Lung microvascular endothelial cell (primary cell): ENCODE measurements around the gene FOLR2. TPM values are rescaled to one million over a fixed set of nuclear protein-coding genes. Genes with fewer than 3 reads are reported as not detected.
A peak's percentile ranks its signal among the peaks of the same experiment; 100 is the strongest.
"Not testable (repeated sequence)": the region's sequence is repeated elsewhere in the genome, so short reads cannot be mapped to it uniquely, and the experiment has no call there.

ENCODE experiments used
- DNase-seq, 2 donors: peaks; one replicate each; pipeline versions ENCODE4 v3.0.0 to v3.0.0-alpha.2; 2010; ENCODE audit warnings: low read depth in 2 of 2
- total RNA-seq: library from RNA; depleted of rRNA; stranded (reverse); fragments of >200 nt; gene quantifications from 2 replicates; pipeline ENCODE4 v1.2.1, GENCODE V29; 2014

FOLR2 gene
- not detected in 2 replicates for total RNA-seq

- DNase-seq = no peak
Measured at GRCh38 chr11:72216638-72217037, at the start of gene FOLR2. Gene FOLR2 (plus strand): TSS chr11:72216794. CDS start chr11:72218585, 1,791 bp downstream.

- DNase-seq = not testable (repeated sequence)
Measured at GRCh38 chr11:72169046-72169555, 47.5 kb upstream of the FOLR2 start.

DNA sequence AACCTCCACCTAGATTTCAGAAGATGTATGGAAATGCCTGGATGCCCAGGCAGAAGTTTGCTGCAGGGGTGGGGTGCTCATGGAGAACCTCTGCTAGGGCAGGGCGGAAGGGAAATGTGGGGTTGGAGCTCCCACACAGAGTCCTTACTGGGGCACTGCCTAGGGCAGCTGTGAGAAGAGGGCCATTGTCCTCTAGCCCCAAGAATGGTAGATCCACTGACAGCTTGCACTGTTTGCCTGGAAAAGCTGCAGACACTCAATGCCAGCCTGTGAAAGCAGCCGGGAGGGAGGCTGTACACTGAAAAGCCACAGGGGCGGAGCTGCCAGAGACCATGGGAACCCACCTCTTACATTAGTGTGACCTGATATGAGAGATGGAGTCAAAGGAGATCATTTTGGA lies 46.8 kb upstream of the FOLR2 start:
- not testable (repeated sequence) for DNase-seq

- not testable (repeated sequence) for DNase-seq
Measured at GRCh38 chr11:72172043-72172442, 44.6 kb upstream of the FOLR2 start.

DNA sequence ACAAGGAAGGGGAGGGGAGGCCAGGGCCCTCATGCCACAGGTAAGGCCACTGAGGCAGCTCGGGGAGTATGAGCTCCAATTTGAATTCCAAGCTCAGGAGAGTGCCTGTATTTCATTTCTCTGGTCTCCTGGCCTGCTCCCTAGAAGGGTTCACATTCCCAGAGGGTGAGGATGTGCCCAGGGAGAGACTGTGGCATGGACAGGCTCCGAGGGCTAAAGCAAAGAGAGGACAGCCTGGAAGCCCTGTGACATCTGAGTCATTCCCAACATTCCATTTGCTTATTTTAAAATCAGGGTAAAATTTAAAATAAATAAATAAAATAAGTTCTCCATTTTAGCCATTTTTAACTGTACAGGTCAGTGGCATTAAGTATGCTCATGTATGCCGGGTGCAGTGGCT lies 43.3 kb upstream of the FOLR2 start:
- no peak for DNase-seq

DNA sequence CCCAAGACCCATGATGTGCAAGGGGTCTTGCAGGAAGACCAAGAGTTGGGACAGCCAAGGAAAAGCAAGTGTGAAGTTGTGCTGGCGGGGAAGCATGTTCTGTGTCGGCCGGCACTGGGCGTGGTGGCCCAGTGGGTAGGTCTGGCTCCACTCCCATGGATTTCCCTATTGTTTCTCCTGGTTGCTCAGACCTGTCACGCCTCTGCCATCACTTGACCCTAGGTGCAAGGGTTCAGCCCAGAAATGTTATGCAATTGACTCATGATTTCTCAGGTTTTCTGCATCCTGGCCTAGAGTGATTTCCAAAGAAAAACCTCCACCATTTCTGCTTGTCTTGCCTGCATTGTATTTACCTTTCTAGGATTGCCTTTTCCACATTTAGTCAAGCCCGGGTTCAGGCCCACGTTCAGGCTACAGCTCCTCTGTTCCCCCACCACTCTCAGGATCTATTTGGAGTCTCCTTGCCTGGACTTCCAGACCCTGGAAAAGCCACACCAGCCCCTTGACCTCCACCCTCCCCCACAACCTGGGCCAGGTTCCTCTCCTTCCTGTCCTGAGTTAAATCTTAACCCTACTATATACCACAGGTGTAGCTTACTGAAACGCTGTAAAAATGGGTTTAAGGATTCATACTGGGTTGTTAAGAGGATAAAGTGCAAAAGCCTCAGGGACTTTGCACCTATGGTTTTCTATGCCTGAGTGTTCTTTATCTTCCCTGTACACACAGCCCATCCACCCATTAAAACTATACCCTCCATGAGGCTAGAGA lies 42.1 kb upstream of the FOLR2 start:
- no peak for DNase-seq

DNA sequence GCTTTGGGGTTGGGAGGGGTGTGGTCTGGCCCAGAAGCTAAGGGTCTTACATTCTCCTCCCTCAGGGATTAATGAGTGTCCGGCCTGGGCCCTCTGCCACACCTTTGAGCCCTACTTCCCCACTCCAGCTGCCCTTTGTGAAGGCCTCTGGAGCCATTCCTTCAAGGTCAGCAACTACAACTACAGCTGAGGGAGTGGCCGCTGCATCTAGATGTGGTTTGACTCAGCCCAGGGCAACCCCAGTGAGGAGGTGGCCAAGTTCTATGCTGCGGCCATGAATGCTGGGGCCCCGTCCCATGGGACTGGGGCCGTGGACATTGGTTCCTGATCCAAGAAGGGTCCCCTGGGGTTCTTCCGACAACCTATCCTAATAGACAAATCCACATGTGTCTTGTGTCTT lies 38.9 kb upstream of the FOLR2 start:
- no peak for DNase-seq

DNA sequence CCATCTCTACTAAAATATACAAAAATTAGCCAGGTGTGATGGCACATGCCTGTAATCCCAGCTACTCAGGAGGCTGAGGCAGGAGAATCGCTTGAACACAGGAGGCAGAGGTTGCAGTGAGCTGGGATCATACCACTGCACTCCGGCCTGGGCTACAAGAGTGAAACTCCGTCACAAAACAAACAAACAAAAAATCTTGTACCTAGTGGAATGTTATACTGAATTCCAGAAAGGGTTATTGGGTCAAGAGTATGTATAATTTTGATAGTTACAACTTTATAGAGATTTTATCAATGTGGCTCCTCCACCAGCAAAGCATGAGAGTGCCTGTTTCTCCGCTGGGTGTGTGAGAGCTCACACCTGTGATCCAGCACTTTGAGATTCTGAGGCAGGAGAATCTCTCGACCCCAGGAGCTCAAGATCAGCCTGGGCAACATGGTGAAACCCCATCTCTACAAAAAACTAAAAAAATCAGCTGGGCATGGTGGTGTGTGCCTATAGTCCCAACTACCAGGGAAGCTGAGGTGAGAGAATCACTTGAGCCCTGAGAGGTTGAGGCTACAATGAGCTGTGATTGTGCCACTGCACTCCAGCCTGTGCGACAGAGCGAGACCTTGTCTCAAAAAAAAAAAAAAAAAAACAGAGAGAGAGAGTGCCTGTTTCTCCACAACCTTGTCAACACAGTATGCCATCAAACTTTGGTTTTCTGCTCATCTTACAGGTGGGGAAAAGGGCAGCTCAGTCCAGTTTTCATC lies 37.4 kb upstream of the FOLR2 start:
- no peak for DNase-seq

DNA sequence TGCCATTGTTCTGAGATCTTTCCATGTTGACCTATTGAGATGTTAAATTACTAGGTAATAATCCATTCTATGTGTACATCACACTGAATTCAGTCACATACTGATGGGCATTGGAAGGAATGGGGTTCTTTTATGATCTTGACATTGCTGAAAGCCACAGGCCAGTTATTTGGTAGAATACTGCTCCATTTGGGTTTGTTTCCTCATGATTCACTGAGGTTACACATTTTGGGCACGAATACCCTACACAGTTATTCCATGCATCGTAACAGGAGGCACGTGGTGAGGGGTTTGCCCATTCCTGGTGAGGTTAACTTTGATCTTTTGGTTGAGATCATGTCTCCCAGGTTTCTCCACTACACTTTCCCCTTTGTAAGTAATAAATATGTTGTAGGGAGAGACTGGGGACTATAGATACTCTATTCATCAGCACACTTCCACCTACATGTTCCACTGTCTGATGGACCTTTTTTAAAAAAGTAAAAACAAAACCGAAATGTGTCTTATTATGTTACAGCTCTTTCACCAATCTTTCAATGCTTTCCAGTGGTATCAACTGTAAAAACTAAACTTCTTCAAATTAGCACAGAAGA lies 36.7 kb upstream of the FOLR2 start:
- no peak for DNase-seq

- not testable (repeated sequence) for DNase-seq
Measured at GRCh38 chr11:72180892-72181552, 35.6 kb upstream of the FOLR2 start.

- DNase-seq = peak; percentile 4 to 10
Measured at GRCh38 chr11:72181553-72181958, 35.0 kb upstream of the FOLR2 start.

- DNase-seq = no peak
Measured at GRCh38 chr11:72188267-72188666, 28.3 kb upstream of the FOLR2 start.

DNA sequence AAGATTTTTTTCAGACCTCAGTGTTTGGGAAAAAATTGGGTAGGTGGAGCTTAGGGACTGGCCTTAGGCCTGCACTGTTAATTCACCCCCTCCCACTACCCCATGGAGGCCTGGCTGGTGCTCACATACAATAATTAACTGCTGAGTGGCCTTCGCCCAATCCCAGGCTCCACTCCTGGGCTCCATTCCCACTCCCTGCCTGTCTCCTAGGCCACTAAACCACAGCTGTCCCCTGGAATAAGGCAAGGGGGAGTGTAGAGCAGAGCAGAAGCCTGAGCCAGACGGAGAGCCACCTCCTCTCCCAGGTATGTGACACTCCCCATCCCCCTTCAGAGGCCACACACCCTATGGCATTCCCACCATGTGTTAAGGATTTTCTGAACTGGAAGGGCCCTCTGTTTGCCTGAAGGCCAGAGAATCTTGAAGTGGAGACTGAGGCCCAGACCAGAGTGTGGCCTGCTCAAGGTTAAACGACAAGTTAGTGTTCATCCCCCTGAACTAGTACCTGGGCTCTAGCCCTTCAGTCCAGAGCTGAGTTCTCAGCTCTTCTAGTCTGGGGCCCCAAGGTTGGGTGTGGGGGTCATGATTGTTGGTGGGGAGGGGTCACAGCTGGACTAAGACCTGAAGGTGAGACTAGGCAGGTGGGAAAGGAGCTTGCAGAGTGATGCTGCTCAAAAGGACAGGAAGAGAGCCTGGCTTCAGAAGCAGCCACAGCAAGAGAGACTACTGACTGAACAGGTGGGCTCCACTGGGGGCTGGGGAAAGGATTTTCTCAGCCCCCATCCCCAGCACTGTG lies 26.9 kb upstream of the FOLR2 start:
- no peak for DNase-seq

- DNase-seq = no peak
Measured at GRCh38 chr11:72190631-72191071, 25.9 kb upstream of the FOLR2 start.

GRCh38 chr11:72191961-72192381 lies 24.6 kb upstream of the FOLR2 start, which contains the start of gene FOLR1:
Gene FOLR1 (plus strand): TSS chr11:72192140. CDS start chr11:72192174, 34 bp downstream.
- no peak for DNase-seq

DNA sequence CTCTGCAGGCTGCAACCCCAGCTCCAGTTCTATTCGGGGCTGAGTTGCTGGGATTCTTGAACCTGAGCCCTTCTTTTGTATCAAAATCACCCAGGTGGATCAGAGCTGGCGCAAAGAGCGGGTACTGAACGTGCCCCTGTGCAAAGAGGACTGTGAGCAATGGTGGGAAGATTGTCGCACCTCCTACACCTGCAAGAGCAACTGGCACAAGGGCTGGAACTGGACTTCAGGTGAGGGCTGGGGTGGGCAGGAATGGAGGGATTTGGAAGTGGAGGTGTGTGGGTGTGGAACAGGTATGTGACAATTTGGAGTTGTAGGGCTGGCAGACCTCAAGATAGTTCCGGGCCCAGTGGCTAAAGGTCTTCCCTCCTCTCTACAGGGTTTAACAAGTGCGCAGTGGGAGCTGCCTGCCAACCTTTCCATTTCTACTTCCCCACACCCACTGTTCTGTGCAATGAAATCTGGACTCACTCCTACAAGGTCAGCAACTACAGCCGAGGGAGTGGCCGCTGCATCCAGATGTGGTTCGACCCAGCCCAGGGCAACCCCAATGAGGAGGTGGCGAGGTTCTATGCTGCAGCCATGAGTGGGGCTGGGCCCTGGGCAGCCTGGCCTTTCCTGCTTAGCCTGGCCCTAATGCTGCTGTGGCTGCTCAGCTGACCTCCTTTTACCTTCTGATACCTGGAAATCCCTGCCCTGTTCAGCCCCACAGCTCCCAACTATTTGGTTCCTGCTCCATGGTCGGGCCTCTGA lies 20.9 kb upstream of the FOLR2 start:
- no peak for DNase-seq

DNA sequence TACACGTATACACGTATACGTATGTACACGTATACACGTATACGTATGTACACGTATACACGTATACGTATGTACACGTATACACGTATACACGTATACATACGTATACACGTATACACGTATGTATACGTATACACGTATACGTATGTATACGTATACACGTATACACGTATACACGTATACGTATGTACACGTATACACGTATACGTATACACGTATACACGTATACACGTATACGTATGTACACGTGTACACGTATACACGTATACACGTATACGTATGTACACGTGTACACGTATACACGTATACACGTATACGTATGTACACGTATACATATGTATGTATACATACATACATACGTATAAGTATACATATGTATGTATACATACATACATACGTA lies 15.1 kb upstream of the FOLR2 start:
- DNase-seq = not testable (repeated sequence)

DNA sequence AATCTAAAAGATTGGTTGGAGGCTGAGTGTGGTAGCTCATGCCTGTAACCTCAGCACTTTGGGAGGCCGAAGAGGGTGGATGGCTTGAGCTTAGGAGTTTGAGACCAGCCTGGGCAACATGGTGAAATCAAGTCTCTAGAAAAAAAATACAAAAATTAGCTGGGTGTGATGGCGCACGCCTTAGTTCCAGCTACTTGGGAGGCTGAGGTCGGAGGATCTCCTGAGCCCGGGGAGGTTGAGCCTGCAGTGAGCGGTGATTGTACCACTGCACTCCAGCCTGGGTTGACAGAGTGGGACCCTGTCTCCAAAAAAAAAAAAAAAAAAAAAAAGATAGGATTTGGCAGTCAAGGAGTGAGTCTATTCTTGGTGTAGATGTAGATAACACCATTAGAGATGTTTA lies 14.0 kb upstream of the FOLR2 start:
- no peak for DNase-seq

- DNase-seq = no peak
Measured at GRCh38 chr11:72203163-72203562, 13.4 kb upstream of the FOLR2 start.

DNA sequence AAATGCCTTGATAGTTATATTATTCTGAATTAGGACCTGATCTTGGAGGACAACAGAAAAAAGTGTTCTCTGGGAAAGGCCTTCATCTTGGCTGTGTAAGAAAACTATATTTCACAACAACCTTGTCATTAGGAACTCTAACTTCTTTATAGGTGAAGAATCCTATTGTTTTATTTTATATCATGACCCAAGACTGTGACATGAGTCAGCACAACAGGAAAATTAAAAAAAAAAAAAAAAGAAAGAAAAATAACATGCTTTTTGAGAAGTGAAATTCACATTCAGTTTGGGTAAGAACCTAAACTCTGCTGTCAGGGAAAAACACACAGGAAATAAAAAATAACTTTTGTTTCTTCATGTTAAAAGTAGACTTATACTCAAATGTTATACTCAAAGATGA lies 11.7 kb upstream of the FOLR2 start:
- peak in 1 of 2 donors; percentile 46 for DNase-seq
